ENCODE results near the gene SLIT3.

Gene SLIT3

DNA sequence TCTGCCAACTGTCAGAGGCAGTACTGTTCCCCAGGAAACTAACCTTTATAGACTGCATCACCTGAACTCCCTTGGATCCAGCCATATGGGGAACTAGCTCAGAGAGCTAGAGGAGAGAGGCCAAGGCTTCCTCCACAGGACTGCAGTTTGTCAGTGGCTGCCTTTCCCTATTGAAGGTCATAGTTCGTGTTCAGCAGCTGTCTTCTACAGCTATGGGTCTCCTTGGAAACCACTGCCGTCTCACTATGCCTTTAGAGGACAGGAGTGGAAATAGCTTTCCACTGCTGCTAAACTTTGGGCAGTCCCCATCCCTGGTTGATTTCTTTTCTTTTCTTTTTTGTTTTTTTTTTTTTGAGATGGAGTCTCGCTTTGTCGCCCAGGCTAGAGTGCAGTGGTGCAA is 4.4 kb upstream of the SLIT3 start:
- no peak for DNase-seq
- TF ChIP-seq GATA1 (IDR thresholded peaks at IDR 0.05; ENCODE audit: low read depth, low read length) (no peak), POLR2A (IDR thresholded peaks at IDR 0.05; ENCODE audit: low read length) (no peak)

GRCh38 chr5:169304175-169304574 is 3.2 kb upstream of the SLIT3 start:
- TF ChIP-seq POLR2A (IDR thresholded peaks at IDR 0.05; ENCODE audit: low read length) (no peak), GATA1 (IDR thresholded peaks at IDR 0.05; ENCODE audit: low read depth, low read length) (no peak)
- DNase-seq = no peak

GRCh38 chr5:169303119-169303515 is 2.2 kb upstream of the SLIT3 start:
- TF ChIP-seq GATA1 (IDR thresholded peaks at IDR 0.05; ENCODE audit: low read depth, low read length) = no peak
- no peak for TF ChIP-seq POLR2A (IDR thresholded peaks at IDR 0.05; ENCODE audit: low read length)
- DNase-seq = no peak

DNA sequence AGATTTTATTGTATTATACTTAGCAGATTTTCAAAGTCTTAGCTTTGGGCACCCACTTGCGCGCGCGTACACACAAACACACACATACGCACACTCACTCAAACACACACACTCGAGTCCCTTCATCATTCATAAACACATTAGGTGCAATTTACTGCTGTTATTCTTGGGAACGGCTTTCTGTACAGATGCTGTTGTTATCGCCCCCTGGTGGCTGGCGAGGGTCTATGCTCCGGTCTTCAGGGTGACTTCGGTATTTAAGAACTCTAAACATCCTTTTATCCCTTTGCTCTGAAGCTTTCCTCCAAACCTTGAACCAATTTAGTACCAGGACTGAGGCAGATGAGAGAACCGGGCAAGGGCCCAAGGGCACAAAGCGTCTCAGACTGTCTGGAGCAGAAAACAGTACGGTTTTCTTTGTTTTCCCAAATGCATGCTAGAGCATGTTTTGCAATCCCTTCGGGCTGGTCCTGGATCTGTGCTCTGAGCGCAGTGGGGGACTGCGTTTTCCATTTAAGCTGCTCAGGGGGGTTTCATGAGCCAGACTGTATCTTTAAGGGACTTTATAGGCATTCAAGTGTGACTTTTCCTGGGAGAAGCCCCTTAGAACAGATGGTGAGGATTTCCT is 1.7 kb upstream of the SLIT3 start:
- peak; percentile 65 to 85 for DNase-seq
- TF ChIP-seq POLR2A (IDR thresholded peaks at IDR 0.05; ENCODE audit: low read length) (no peak), GATA1 (IDR thresholded peaks at IDR 0.05; ENCODE audit: low read depth, low read length) (no peak)

DNA sequence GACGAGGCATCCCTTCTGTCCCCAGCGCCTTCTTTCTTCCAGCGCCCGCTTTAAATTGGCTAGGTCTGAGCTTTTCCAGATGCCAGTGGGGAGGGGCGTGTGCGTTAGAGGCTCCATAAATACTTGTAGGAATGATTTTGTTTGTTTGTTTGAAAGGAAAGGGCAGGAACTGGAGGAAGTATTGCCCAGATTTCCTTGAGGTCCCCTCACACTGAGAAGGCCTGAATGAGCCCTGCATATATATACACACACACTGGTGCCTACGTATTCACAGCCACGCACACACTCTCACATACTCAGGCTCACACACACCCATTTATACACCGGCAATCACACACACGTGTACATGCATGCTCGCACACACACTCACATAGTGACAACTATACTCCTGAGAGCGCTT is 1.0 kb upstream of the SLIT3 start:
- TF ChIP-seq POLR2A (IDR thresholded peaks at IDR 0.05; ENCODE audit: low read length) = no peak
- no peak for TF ChIP-seq GATA1 (IDR thresholded peaks at IDR 0.05; ENCODE audit: low read depth, low read length)
- no peak for DNase-seq

DNA sequence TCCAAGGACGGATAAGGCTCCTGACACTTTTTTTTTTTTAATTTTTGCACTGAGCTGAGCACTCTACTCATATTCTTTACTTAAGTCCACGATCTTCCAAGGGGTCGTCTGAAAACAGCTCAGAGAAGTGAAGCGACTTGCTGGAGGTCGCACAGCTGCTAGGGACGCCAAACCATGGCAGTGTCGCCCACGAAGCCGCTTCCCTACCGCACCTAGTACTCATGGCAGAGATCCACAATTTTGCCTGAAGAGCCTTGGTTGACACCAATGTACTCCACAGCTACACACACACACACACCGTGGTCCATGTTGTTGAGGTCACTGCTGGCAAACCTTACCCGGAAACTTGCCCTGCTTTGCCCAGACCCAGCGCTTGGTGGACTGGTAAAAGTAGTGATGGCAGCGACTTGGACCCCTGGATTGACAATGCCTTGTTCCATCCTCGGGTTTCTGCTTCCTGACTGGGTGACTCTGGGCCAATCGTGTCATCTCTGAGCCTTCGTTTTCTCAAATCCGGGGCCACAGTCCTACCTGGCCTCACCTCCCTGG is 521 bp upstream of the SLIT3 start:
- TF ChIP-seq POLR2A (IDR thresholded peaks at IDR 0.05; ENCODE audit: low read length) (no peak), GATA1 (IDR thresholded peaks at IDR 0.05; ENCODE audit: low read depth, low read length) (no peak)
- no peak for DNase-seq

DNA sequence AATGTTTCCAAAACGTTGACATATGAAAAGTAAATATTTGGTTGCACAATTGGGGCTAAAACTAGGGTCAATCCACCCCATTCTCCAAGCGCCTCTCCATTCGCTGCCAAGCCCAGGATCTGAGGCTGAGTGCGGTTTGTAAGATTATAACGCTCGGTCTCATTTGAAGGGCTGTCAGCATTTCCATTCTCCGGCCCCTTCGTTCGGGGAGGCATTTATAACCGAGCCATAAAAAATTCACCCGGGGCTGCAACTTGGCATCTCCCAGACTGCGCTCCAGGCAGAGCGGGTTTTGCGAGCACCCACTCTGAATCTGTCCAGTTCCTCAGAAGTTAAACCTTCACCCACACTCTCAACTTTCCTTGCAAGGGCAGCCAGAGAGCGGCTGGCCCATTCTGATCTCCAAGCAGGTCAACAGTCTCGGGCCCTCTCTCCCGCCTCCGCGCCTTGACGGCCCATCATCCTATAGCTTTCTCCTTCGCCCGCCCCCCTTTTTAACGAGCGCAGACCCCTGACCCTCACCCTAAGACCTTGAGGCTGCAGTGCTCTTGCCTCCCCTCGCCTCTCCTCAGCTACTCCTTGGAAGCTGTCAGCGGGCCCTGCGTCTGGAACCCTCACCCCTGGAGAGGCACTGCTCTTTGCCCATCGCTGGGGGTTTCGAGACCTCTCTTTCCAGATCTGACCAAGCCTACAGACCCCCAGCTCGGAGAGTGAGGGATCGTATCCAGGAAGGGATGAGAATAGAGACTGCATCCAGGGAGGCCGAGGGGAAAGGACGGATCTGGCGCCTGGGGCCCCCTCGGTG is 1.1 kb downstream of the SLIT3 start:
- no peak for DNase-seq
- TF ChIP-seq GATA1 (IDR thresholded peaks at IDR 0.05; ENCODE audit: low read depth, low read length) = no peak
- no peak for TF ChIP-seq POLR2A (IDR thresholded peaks at IDR 0.05; ENCODE audit: low read length)

DNA sequence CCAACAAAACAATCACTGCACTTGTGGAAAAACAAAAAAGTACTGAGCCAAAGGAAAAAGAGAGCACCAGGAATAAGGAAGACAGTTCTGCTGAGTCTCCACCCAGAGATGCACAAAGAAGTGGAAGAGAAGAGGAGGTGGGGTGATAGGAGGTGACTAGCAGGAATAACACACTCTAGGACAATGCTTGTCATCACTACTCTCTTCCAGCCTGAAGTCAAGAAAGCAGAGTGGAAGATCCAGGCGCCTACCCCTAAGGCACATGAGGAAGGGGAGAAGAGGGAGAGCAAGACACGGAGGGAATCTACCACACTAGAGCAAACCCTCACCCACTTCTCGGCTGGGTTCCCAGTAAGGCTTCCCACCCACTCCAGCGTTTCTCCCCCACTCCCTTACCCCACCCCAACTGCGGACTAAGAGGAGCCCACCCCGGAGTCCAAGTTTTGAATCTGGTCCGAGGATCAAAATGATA is 1.7 kb downstream of the SLIT3 start:
- DNase-seq = no peak
- TF ChIP-seq GATA1 (IDR thresholded peaks at IDR 0.05; ENCODE audit: low read depth, low read length) (no peak), POLR2A (IDR thresholded peaks at IDR 0.05; ENCODE audit: low read length) (no peak)

DNA sequence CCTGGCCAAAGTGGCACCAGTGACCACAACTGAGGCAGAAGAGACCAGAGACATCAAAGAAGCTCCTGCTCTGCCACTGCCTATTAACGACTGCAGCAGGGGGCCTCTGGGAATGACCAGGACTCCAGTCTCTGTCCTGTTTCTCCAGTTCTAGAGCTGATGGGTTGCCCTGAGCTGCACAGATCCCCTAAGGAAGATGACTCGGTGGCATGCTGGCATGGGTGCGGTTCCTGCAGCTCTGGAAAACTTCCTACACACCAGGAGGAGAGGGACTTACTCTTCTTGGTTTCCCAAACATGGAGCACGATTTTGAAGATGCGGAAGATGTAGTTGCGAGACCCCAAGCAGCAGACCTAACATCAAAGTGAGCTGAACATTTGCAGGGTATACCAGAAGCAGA is 2.7 kb downstream of the SLIT3 start:
- no peak for DNase-seq
- TF ChIP-seq GATA1 (IDR thresholded peaks at IDR 0.05; ENCODE audit: low read depth, low read length) (no peak), POLR2A (IDR thresholded peaks at IDR 0.05; ENCODE audit: low read length) (no peak)

- DNase-seq = no peak
- TF ChIP-seq GATA1 (IDR thresholded peaks at IDR 0.05; ENCODE audit: low read depth, low read length) (no peak), POLR2A (IDR thresholded peaks at IDR 0.05; ENCODE audit: low read length) (no peak)
Observed at GRCh38 chr5:169296419-169297143, 4.4 kb downstream of the SLIT3 start.

DNA sequence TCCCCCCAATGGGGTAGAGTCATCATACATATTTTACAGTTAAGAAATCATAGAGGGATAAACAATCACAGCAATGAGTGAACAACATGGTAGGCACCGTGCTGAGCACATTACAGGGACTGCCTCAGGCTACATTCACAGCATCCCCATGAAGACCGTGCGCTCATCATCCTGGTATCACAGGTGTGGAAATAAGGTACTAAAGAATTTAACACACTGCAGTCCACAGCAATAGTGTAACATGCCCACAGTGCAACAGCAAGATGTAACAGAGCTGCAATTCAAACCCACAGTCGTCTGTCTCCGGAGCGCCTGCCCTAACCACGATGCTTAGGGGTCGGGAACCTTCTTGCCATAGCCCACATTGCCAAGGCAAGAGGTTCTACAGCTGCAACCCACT is 5.6 kb downstream of the SLIT3 start:
- DNase-seq = no peak
- no peak for TF ChIP-seq GATA1 (IDR thresholded peaks at IDR 0.05; ENCODE audit: low read depth, low read length)
- TF ChIP-seq POLR2A (IDR thresholded peaks at IDR 0.05; ENCODE audit: low read length) = no peak

DNA sequence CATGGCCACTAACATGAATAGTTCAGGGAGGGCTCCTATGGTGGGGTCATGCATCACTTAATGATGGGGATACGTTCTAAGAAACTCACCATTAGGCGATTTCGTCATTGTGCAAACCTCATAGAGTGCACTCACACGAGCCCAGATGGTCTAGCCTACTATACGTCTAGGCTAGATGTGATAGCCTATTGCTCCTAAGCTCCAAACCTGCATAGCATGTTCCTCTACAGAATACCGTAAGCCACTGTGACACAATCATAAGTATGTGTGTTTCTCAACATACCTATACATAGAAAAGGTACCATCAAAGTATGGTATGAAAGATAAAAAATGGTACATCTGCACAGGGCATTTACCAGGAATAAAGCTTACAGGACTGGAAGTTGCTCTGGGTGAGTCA is 6.3 kb downstream of the SLIT3 start:
- TF ChIP-seq GATA1 (IDR thresholded peaks at IDR 0.05; ENCODE audit: low read depth, low read length) = no peak
- no peak for TF ChIP-seq POLR2A (IDR thresholded peaks at IDR 0.05; ENCODE audit: low read length)
- no peak for DNase-seq

- no peak for TF ChIP-seq POLR2A (IDR thresholded peaks at IDR 0.05; ENCODE audit: low read length)
- no peak for TF ChIP-seq GATA1 (IDR thresholded peaks at IDR 0.05; ENCODE audit: low read depth, low read length)
- no peak for DNase-seq
Observed at GRCh38 chr5:169291877-169292276, 9.1 kb downstream of the SLIT3 start.

DNA sequence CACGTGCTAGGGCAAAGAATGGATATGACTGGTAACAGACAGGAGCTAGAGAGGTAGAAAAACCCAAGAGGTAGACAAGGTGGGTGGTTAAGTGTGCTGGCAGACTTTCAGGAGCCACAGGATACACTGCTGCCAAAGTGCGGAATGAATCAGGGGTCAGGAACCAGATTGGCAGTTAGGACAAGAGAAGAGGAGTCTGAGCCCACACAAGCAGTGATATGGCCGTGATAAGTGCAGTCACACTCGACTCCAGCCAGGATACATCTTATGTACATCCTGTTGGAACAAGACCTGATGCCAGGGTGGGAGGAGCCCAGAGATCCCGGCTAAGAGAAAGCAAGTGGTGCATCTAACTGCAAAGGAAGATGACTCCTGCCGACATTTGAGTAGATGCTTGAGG is 10.0 kb downstream of the SLIT3 start:
- no peak for DNase-seq

More for the DNA sequence above, 10.0 kb downstream of the SLIT3 start:
- TF ChIP-seq POLR2A (IDR thresholded peaks at IDR 0.05; ENCODE audit: low read length) (no peak), GATA1 (IDR thresholded peaks at IDR 0.05; ENCODE audit: low read depth, low read length) (no peak)

Measured in erythroblast (primary cell).